8988T (cell line): ENCODE results near the gene TXNDC16.
"Not testable (repeated sequence)": the region's sequence is repeated elsewhere in the genome, so short reads cannot be mapped to it uniquely, and the experiment has no call there.

Experiments used
- DNase-seq: peaks from one replicate; pipeline ENCODE4 v3.0.0; 2011

The TXNDC16 gene

GRCh38 chr14:52538623-52539022, 13.7 kb downstream of the TXNDC16 start:
- DNase-seq = no peak

- no peak for DNase-seq
Measured at GRCh38 chr14:52536269-52536668, 16.0 kb downstream of the TXNDC16 start.

GRCh38 chr14:52531481-52531880, 20.8 kb downstream of the TXNDC16 start:
- DNase-seq = no peak

GRCh38 chr14:52527052-52527451, 25.3 kb downstream of the TXNDC16 start:
- DNase-seq = no peak

- DNase-seq = no peak
Measured at GRCh38 chr14:52522581-52523345, 29.5 kb downstream of the TXNDC16 start.

GRCh38 chr14:52522033-52522432, 30.3 kb downstream of the TXNDC16 start:
- no peak for DNase-seq

GRCh38 chr14:52514046-52514811, 38.1 kb downstream of the TXNDC16 start:
- DNase-seq = no peak

GRCh38 chr14:52513249-52513648, 39.1 kb downstream of the TXNDC16 start:
- no peak for DNase-seq

- DNase-seq = no peak
Measured at GRCh38 chr14:52494444-52494843, 57.9 kb downstream of the TXNDC16 start.

GRCh38 chr14:52485350-52485960, 66.8 kb downstream of the TXNDC16 start:
- no peak for DNase-seq

GRCh38 chr14:52481864-52482263, 70.4 kb downstream of the TXNDC16 start:
- no peak for DNase-seq

GRCh38 chr14:52473557-52473956, 78.7 kb downstream of the TXNDC16 start:
- no peak for DNase-seq

GRCh38 chr14:52472728-52473127, 79.6 kb downstream of the TXNDC16 start:
- DNase-seq = no peak

GRCh38 chr14:52472251-52472650, 80.1 kb downstream of the TXNDC16 start:
- DNase-seq = not testable (repeated sequence)

- DNase-seq = no peak
Measured at GRCh38 chr14:52467515-52468266, 84.6 kb downstream of the TXNDC16 start.

- no peak for DNase-seq
Measured at GRCh38 chr14:52464175-52464574, 88.1 kb downstream of the TXNDC16 start.

GRCh38 chr14:52463375-52463774, 88.9 kb downstream of the TXNDC16 start:
- no peak for DNase-seq

GRCh38 chr14:52461721-52462120, 90.6 kb downstream of the TXNDC16 start:
- DNase-seq = no peak

- DNase-seq = no peak
Measured at GRCh38 chr14:52458721-52459085, 93.6 kb downstream of the TXNDC16 start.

GRCh38 chr14:52457411-52457810, 94.9 kb downstream of the TXNDC16 start:
- no peak for DNase-seq

- no peak for DNase-seq
Measured at GRCh38 chr14:52455291-52456088, 96.8 kb downstream of the TXNDC16 start.

- no peak for DNase-seq
Measured at GRCh38 chr14:52447236-52447635, 105.1 kb downstream of the TXNDC16 start.
